AG04450 (cell line): ENCODE results near the gene CKS1B. TPM values are rescaled to one million over a fixed set of nuclear protein-coding genes. Genes with fewer than 3 reads are reported as not detected.

Experiments used
- CTCF ChIA-PET: fragments of 300-600, 350-600 bp; formaldehyde crosslinking; extraction: SDS; loops from one replicate; lab custom pipeline; 2022; ENCODE audit warnings: antibody characterized with exemption, inconsistent platforms; lab: Charles Lee
- POLR2A ChIA-PET: fragments of 350-600 bp; formaldehyde crosslinking; extraction: SDS; loops from one replicate; lab custom pipeline; 2021; ENCODE audit warnings: antibody characterized with exemption, inconsistent platforms; lab: Yijun Ruan, JAX
- DNase-seq: peaks from one replicate; pipeline ENCODE4 v3.0.0-alpha.2; 2011; ENCODE audit warnings: low read depth, low spot score
- H3K27ac ChIP-seq: one replicate; pipeline ENCODE4 v1.5.1; 2012; ENCODE audit warnings: low read depth, low read length, control low read depth
- H3K27me3 ChIP-seq: one replicate; pipeline ENCODE4 v1.6.0; 2012; ENCODE audit warnings: low read length; ENCODE audit not compliant: control insufficient read depth, insufficient read depth
- H3K4me3 ChIP-seq: 2 replicates; pipeline ENCODE4 v1.5.1; 2011; ENCODE audit warnings: mild to moderate bottlenecking, low read depth, low read length, control low read depth
- H3K9me3 ChIP-seq: 2 replicates; pipeline ENCODE4 v1.5.1; 2012; ENCODE audit warnings: low read length; ENCODE audit not compliant: control insufficient read depth, insufficient read depth
- polyA plus RNA-seq: library from polyadenylated mRNA; depleted of rRNA; stranded (reverse); fragments of >200 nt; gene quantifications from 2 replicates; pipeline ENCODE4 v1.2.3, GENCODE V29; 2011
- TF ChIP-seq, protein P1 (sequence below): IDR thresholded peaks from 2 replicates; pipeline ENCODE4 v1.5.1; 2011; ENCODE audit warnings: low read depth, low read length, control low read depth, inconsistent platforms

The CKS1B gene
- polyA plus RNA-seq, 1 experiment = 81.3 TPM

DNA sequence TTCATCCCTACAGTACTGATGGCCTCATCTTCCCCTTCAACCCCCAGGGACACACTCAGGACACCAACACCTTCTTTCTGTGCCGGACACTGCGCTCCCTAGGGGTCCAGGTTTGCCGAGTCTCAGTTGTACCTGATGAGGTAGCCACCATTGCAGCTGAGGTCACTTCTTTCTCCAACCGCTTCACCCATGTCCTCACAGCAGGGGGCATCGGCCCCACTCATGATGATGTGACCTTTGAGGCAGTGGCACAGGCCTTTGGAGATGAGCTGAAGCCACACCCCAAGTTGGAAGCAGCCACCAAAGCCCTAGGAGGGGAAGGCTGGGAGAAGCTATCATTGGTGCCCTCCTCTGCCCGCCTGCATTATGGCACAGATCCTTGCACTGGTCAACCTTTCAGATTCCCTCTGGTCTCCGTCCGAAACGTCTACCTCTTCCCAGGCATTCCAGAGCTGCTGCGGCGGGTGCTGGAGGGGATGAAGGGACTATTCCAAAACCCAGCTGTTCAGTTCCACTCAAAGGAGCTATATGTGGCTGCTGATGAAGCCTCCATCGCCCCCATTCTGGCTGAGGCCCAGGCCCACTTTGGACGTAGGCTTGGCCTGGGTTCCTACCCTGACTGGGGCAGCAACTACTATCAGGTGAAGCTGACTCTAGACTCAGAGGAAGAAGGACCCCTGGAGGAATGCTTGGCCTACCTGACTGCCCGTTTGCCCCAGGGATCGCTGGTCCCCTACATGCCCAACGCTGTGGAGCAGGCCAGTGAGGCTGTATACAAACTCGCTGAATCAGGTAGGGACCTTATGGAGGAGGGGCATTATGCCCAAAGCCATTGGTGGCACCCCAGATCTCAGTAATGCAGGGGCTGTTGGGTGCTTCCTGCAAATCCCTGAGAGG, 13.8 kb downstream of the CKS1B start:
- POLR2A ChIA-PET = interaction anchor here (0.6 kb wide), 1 partner anchor 7 kb away, joined by 7 read pairs; no protein-coding TSS in a partner anchor
- no peak overlapping the region for H3K27ac ChIP-seq
- DNase-seq = no peak
- CTCF ChIA-PET = interaction anchor here (1.5 to 1.7 kb wide), 2 partner anchors 11 to 74 kb away, joined by 6 to 8 read pairs; no protein-coding TSS in a partner anchor
- TF ChIP-seq, protein P1, sequence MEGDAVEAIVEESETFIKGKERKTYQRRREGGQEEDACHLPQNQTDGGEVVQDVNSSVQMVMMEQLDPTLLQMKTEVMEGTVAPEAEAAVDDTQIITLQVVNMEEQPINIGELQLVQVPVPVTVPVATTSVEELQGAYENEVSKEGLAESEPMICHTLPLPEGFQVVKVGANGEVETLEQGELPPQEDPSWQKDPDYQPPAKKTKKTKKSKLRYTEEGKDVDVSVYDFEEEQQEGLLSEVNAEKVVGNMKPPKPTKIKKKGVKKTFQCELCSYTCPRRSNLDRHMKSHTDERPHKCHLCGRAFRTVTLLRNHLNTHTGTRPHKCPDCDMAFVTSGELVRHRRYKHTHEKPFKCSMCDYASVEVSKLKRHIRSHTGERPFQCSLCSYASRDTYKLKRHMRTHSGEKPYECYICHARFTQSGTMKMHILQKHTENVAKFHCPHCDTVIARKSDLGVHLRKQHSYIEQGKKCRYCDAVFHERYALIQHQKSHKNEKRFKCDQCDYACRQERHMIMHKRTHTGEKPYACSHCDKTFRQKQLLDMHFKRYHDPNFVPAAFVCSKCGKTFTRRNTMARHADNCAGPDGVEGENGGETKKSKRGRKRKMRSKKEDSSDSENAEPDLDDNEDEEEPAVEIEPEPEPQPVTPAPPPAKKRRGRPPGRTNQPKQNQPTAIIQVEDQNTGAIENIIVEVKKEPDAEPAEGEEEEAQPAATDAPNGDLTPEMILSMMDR = 0 out of 2 replicates have a peak, but pooled peaks have one; percentile 1
- H3K4me3 ChIP-seq = no peak overlapping the region
- H3K27me3 ChIP-seq = no peaks in the 10 kb centered on the region
- H3K9me3 ChIP-seq = no peaks in the 10 kb centered on the region

DNA sequence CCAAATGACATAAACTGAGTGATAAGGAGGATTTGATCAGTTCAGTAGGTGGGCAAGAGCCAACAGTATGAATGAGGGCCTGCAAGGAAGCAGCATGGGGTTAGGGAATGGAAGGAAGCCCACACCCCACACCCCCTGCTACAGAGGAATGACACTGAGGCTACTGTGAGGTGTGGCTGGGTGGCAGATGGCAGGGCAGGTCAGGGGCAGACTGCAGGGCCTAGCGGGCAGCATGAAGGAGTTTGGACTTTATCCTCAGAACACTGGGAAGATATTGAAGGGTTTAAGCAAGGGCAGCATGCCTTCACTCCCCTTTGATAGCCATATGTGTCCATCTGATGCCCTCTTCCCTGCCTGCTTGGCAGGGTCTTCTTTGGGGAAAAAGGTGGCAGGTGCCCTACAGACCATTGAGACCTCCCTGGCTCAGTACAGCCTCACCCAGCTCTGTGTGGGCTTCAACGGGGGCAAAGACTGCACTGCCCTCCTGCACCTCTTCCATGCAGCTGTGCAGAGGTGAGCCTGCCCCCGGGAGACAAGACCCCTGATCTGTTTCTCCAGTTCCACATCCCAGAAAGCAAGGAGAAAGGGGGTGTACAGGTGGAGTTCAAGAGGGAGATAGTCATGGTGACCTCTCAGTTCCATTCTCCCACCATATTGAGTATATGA, 14.8 kb downstream of the CKS1B start:
- POLR2A ChIA-PET = no interaction called here
- no peak overlapping the region for H3K27ac ChIP-seq
- DNase-seq = no peak
- TF ChIP-seq, protein P1 = no peak
- no peaks in the 10 kb centered on the region for H3K27me3 ChIP-seq
- CTCF ChIA-PET = interaction anchor here (1.7 kb wide), 1 partner anchor 10 kb away, joined by 8 read pairs; no protein-coding TSS in a partner anchor
- H3K4me3 ChIP-seq = no peak overlapping the region
- no peaks in the 10 kb centered on the region for H3K9me3 ChIP-seq

DNA sequence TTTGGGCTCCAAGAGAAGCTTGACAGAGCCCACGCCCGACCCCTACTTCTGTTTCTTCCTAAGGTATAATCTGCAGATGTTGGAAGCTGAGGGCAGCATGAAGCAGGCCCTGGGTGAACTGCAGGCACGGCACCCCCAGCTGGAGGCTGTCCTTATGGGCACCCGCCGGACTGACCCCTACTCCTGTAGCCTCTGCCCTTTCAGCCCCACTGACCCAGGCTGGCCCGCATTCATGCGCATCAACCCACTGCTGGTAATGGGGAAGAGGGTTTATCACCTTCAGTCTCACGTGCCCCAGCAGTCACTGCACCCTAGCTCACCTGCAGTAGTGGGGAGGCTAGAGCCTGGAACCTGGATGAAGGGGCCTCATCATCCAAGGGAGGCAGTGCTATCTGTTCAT, 15.8 kb downstream of the CKS1B start:
- Histone ChIP-seq H3K4me3 (no peak overlapping the region), H3K27me3 (no peaks in the 10 kb centered on the region), H3K27ac (no peak overlapping the region), H3K9me3 (no peaks in the 10 kb centered on the region)
- DNase-seq = no peak
- TF ChIP-seq, protein P1 = no peak
- CTCF ChIA-PET = no interaction called here
- POLR2A ChIA-PET = no interaction called here

DNA sequence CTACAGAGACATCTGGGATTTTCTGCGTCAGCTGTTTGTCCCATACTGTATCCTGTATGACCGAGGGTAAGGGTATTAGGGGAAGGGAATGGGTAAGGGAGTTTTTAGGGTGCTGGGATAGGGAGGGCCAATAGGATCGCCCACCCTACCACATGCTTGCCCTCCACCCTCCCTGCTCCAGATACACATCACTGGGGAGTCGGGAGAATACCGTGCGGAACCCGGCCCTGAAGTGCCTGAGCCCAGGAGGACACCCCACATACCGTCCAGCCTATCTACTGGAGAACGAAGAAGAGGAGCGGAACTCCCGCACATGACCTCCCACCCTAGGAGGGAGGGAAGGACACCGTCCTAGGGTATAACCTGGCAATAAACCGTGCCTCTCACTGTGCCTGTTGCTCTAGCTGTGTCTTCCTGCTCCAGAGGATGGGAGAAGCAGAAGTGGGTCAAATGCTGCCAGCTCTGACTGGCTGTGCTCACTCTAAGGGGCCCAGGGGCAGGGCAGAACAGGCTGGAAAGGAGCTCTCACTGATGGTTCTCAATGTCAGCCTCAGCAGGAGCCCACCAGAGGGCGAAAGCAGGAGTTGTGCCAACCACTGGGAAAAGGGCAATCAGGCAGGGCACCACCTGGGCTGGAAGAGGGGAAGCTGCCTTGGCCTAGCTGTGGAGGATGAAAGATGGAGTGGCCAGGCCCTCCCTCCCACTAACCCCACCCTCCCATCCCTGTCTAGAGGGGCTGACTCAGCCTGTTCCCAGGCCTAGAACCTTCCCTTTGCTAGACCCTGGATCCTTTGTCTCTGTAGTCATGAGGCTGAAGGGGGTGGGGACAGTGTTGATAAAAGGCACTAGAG, 18.5 kb downstream of the CKS1B start:
- CTCF ChIA-PET = interaction anchor here (1.1 to 4.1 kb wide), 5 partner anchors 8 to 92 kb away, joined by 3 to 28 read pairs (median 4); partner anchors contain the start of genes FLAD1 and PBXIP1
- Histone ChIP-seq H3K27me3 (no peaks in the 10 kb centered on the region), H3K27ac (peak overlapping the region; percentile 21), H3K9me3 (no peaks in the 10 kb centered on the region), H3K4me3 (no peak overlapping the region)
- TF ChIP-seq, protein P1 = peak; percentile 20; the same call in 1 of the 2 replicates
- no peak for DNase-seq
- POLR2A ChIA-PET = interaction anchor here (0.6 to 2.0 kb wide), 4 partner anchors 10 to 92 kb away, joined by 3 to 14 read pairs (median 5); partner anchors contain the start of genes FLAD1 and SHC1
